ENCODE results near the gene PLXDC1.

The PLXDC1 gene

GRCh38 chr17:39014044-39014794 is 137.2 kb downstream of the PLXDC1 start:
- Histone ChIP-seq H3K4me1 (ENCODE audit: control insufficient read depth in 1 of 2, insufficient read depth in 1 of 2, low read depth in 1 of 2, low read length in 1 of 2) (peaks cover 44 to 50% of the 10 kb centered on the region in 2 experiments), H3K36me3 (no peaks in the 10 kb centered on the region), H3K27me3 (no peaks in the 10 kb centered on the region), H3K4me3 (ENCODE audit: low read depth in 1 of 2, low read length in 1 of 2) (no peak overlapping the region), H3K27ac (peak overlapping the region; percentile 87), H3K9me3 (no peaks in the 10 kb centered on the region)
- TF ChIP-seq, protein P1, sequence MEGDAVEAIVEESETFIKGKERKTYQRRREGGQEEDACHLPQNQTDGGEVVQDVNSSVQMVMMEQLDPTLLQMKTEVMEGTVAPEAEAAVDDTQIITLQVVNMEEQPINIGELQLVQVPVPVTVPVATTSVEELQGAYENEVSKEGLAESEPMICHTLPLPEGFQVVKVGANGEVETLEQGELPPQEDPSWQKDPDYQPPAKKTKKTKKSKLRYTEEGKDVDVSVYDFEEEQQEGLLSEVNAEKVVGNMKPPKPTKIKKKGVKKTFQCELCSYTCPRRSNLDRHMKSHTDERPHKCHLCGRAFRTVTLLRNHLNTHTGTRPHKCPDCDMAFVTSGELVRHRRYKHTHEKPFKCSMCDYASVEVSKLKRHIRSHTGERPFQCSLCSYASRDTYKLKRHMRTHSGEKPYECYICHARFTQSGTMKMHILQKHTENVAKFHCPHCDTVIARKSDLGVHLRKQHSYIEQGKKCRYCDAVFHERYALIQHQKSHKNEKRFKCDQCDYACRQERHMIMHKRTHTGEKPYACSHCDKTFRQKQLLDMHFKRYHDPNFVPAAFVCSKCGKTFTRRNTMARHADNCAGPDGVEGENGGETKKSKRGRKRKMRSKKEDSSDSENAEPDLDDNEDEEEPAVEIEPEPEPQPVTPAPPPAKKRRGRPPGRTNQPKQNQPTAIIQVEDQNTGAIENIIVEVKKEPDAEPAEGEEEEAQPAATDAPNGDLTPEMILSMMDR (IDR thresholded peaks at IDR 0.05), result no peak
